Thyroid gland (tissue), 4 donors: ENCODE measurements around the gene RANBP10.

ENCODE experiments used
- POLR2A ChIP-seq, 2 donors: fragments of 450-650 bp; IDR thresholded peaks; one replicate each; pipeline ENCODE4 v1.6.1; 2017; ENCODE audit warnings: antibody characterized with exemption in 2 of 2, mild to moderate bottlenecking in 2 of 2, moderate library complexity in 1 of 2
- TF ChIP-seq, protein P1 (sequence below), 6 experiments: fragments of 200-600 bp in 3 of 6; fragments of 450-650 bp in 3 of 6; sonication (generic) in 3 of 6; IDR thresholded peaks; one replicate each; pipeline ENCODE4 v1.5.1; 2016 to 2019; ENCODE audit warnings: antibody characterized with exemption in 6 of 6, mild to moderate bottlenecking in 2 of 6, inconsistent platforms in 1 of 6, moderate library complexity in 1 of 6

DNA sequence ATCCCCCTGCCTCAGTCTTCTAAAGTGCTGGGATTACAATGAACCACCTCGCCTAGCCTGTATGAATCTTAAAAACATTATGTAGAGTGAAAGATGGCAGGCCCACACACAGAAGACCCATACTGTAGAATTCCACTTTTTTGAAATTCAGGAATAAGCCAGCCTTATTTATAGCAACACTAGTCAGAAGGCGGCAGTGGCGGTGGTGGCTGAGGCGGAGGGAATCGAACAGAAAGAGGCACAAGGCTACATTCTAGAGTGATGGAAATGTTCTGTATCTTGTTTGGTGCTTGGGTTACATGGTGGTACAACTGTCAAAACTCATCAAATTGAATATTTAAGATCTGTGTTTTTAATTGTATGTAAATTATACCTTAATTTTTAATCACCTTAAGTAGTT lies 98.6 kb downstream of the RANBP10 start:
- TF ChIP-seq, protein P1, sequence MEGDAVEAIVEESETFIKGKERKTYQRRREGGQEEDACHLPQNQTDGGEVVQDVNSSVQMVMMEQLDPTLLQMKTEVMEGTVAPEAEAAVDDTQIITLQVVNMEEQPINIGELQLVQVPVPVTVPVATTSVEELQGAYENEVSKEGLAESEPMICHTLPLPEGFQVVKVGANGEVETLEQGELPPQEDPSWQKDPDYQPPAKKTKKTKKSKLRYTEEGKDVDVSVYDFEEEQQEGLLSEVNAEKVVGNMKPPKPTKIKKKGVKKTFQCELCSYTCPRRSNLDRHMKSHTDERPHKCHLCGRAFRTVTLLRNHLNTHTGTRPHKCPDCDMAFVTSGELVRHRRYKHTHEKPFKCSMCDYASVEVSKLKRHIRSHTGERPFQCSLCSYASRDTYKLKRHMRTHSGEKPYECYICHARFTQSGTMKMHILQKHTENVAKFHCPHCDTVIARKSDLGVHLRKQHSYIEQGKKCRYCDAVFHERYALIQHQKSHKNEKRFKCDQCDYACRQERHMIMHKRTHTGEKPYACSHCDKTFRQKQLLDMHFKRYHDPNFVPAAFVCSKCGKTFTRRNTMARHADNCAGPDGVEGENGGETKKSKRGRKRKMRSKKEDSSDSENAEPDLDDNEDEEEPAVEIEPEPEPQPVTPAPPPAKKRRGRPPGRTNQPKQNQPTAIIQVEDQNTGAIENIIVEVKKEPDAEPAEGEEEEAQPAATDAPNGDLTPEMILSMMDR (IDR thresholded peaks at IDR 0.05): no peak
- no peak for TF ChIP-seq POLR2A (IDR thresholded peaks at IDR 0.05)
